Neural cell (in vitro differentiated cells): ENCODE data around the gene SPTLC2. TPM values are rescaled to one million over a fixed set of nuclear protein-coding genes. Genes with fewer than 3 reads are reported as not detected.

Source experiments
- H2AFZ ChIP-seq: fragments of 200-600, 300-800 bp; sonication (generic), shearing (Covaris generic); 2 replicates; pipeline ENCODE4 v1.6.0; 2014; ENCODE audit warnings: low read depth, mild to moderate bottlenecking, antibody characterized with exemption, low read length, moderate library complexity
- H3F3A ChIP-seq: fragments of 200-600 bp; shearing (Covaris generic); 2 replicates; pipeline ENCODE4 v1.6.1; 2016; ENCODE audit warnings: mild to moderate bottlenecking, moderate library complexity, mixed read lengths, antibody characterized with exemption, low read length; ENCODE audit not compliant: insufficient read depth, poor library complexity, severe bottlenecking
- H3K27ac ChIP-seq: fragments of 200-600, 300-800 bp; sonication (generic), shearing (Covaris generic); 2 replicates; pipeline ENCODE4 v1.5.1; 2014; ENCODE audit warnings: mild to moderate bottlenecking, low read length, moderate library complexity
- H3K27me3 ChIP-seq: fragments of 300-800, 200-600 bp; sonication (generic), shearing (Covaris generic); 2 replicates; pipeline ENCODE4 v1.6.0; 2014; ENCODE audit warnings: mild to moderate bottlenecking, low read depth, low read length, moderate library complexity; ENCODE audit not compliant: insufficient read depth
- H3K36me3 ChIP-seq: fragments of 300-800, 200-600 bp; sonication (generic), shearing (Covaris generic); 2 replicates; pipeline ENCODE4 v1.5.1; 2014; ENCODE audit warnings: mild to moderate bottlenecking, antibody characterized with exemption, low read length, moderate library complexity; ENCODE audit not compliant: insufficient read depth
- H3K4me2 ChIP-seq: fragments of 300-800, 200-600 bp; sonication (generic), shearing (Covaris generic); 2 replicates; pipeline ENCODE4 v1.6.0; 2014; ENCODE audit warnings: mild to moderate bottlenecking, low read length
- H3K4me3 ChIP-seq: fragments of 300-800, 200-600 bp; sonication (generic), shearing (Covaris generic); 2 replicates; pipeline ENCODE4 v1.5.1; 2014; ENCODE audit warnings: mild to moderate bottlenecking, low read length, moderate library complexity
- H3K79me2 ChIP-seq: fragments of 200-600 bp; shearing (Covaris generic); replicated peaks from 2 replicates; pipeline ENCODE4 v1.6.0; 2014; ENCODE audit warnings: mild to moderate bottlenecking, low read length, moderate library complexity; ENCODE audit not compliant: insufficient read depth
- H3K9ac ChIP-seq: fragments of 300-800, 200-600 bp; sonication (generic), shearing (Covaris generic); 2 replicates; pipeline ENCODE4 v1.6.1; 2016; ENCODE audit warnings: mild to moderate bottlenecking, low read length, mixed read lengths
- H3K9me2 ChIP-seq: fragments of 200-600 bp; shearing (Covaris generic); 2 replicates; pipeline ENCODE4 v1.6.1; 2016; ENCODE audit warnings: mild to moderate bottlenecking, low read length, mixed read lengths; ENCODE audit not compliant: insufficient read depth
- H3K9me3 ChIP-seq: fragments of 200-600, 300-800 bp; sonication (generic), shearing (Covaris generic); 2 replicates; pipeline ENCODE4 v1.6.1; 2016; ENCODE audit warnings: mild to moderate bottlenecking, mixed run types, low read length, moderate library complexity, mixed read lengths
- H4K20me1 ChIP-seq: fragments of 200-600 bp; shearing (Covaris generic); 2 replicates; pipeline ENCODE4 v1.6.1; 2016; ENCODE audit warnings: mild to moderate bottlenecking, mixed run types; ENCODE audit not compliant: insufficient read depth
- EP300 ChIP-seq: fragments of 450-650 bp; conservative IDR thresholded peaks from 2 replicates; pipeline ENCODE4 v1.6.1; 2014; ENCODE audit warnings: antibody characterized with exemption, mild to moderate bottlenecking, moderate library complexity; ENCODE audit not compliant: poor library complexity, severe bottlenecking
- EZH2 ChIP-seq: fragments of 200-600, 300-800 bp; shearing (Covaris generic), sonication (generic); IDR thresholded peaks from 2 replicates; pipeline ENCODE4 v1.6.1; 2014; ENCODE audit warnings: antibody characterized with exemption, low read length, borderline replicate concordance, mild to moderate bottlenecking; ENCODE audit not compliant: insufficient read depth, poor library complexity, severe bottlenecking
- POLR2AphosphoS5 ChIP-seq: IDR thresholded peaks from 2 replicates; pipeline ENCODE4 v1.6.1; 2012
- RAD21 ChIP-seq: fragments of 450-650 bp; conservative IDR thresholded peaks from 2 replicates; pipeline ENCODE4 v1.6.1; 2014; ENCODE audit warnings: antibody characterized with exemption, mild to moderate bottlenecking, moderate library complexity
- SMC3 ChIP-seq: fragments of 450-650 bp; conservative IDR thresholded peaks from 2 replicates; pipeline ENCODE4 v1.6.1; 2014; ENCODE audit warnings: antibody characterized with exemption, mild to moderate bottlenecking, moderate library complexity; ENCODE audit not compliant: poor library complexity
- polyA plus RNA-seq: library from polyadenylated mRNA; depleted of rRNA; stranded (reverse); fragments of >200 nt; gene quantifications from 2 replicates; pipeline ENCODE4 v1.2.3, GENCODE V29; 2014
- TF ChIP-seq, protein P1 (sequence below): fragments of 450-650 bp; IDR thresholded peaks from 2 replicates; pipeline ENCODE4 v1.5.1; 2014; ENCODE audit warnings: antibody characterized with exemption, mild to moderate bottlenecking, moderate library complexity; ENCODE audit not compliant: poor library complexity, severe bottlenecking
- TF ChIP-seq, protein P2 (sequence below): IDR thresholded peaks from 2 replicates; pipeline ENCODE4 v1.6.1; 2012; ENCODE audit warnings: borderline replicate concordance

Gene SPTLC2
- polyA plus RNA-seq, 1 donor from 2014 or later: 15.1 TPM

DNA sequence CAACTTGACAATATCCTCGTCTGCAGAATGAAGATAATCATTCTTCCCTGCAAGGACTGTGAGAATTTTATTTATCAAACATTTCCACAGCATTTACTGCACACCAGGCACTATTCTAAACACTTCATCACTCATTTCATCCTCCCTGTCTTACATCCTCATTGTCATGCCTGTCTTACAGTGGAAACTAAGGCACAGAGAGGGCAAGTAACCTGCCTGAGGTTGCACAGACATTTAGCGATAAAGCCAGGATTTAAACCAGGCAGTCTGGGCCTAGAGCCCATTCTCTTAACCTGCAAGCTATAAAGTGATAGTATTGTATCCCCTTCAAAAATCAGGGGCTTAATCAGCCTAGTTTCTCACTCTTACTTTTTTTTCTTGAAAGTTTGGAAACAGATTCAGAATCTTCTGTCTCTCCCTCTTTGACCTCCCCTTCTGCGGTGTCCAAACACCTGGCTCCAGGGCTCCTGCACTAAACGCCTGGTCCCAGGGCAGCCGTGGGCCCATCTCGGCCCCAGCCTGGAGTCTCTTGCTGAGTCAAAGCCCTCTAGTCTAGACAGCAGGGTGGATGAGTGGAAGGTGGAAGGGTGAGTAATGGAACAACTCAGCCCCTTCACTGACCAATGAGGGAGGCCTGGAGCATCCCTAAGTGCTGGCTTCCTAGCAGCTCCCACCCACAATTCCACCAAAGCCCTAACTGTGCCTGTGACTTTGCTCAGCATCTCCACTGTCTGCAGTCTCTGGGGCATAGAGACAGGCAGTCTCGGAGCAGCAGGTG, 130.3 kb downstream of the SPTLC2 start:
- Histone ChIP-seq H3K36me3 (no peaks in the 10 kb centered on the region), H3K9me2 (no peaks in the 10 kb centered on the region), H3K9me3 (no peaks in the 10 kb centered on the region), H3K79me2 (no peaks in the 10 kb centered on the region), H3F3A (no peaks in the 10 kb centered on the region), H3K4me3 (no peak overlapping the region), H3K9ac (no peak overlapping the region), H4K20me1 (no peaks in the 10 kb centered on the region), H2AFZ (no peak overlapping the region), H3K4me2 (no peak overlapping the region), H3K27ac (no peak overlapping the region), H3K27me3 (no peaks in the 10 kb centered on the region)
- TF ChIP-seq, protein P1, sequence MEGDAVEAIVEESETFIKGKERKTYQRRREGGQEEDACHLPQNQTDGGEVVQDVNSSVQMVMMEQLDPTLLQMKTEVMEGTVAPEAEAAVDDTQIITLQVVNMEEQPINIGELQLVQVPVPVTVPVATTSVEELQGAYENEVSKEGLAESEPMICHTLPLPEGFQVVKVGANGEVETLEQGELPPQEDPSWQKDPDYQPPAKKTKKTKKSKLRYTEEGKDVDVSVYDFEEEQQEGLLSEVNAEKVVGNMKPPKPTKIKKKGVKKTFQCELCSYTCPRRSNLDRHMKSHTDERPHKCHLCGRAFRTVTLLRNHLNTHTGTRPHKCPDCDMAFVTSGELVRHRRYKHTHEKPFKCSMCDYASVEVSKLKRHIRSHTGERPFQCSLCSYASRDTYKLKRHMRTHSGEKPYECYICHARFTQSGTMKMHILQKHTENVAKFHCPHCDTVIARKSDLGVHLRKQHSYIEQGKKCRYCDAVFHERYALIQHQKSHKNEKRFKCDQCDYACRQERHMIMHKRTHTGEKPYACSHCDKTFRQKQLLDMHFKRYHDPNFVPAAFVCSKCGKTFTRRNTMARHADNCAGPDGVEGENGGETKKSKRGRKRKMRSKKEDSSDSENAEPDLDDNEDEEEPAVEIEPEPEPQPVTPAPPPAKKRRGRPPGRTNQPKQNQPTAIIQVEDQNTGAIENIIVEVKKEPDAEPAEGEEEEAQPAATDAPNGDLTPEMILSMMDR: no peak

DNA sequence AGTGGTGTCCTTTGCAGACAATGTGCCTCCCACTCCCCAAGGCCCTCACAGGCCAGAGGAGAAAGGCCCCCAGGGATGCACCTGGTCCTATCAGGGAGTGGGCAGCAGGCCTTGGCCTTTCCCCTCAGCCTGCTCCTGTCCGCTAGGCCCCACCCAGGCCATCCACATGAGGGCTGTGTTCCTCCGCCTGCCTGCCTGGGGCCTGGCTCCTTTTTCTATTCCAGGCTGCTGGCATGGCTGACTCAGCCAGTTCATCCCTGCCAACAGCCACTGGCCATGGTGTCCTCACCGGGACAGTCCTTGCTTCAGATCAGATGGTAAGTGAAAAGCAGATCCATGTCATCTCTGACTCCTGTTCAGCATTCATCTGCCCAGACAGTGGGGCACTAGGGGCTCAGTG, 131.2 kb downstream of the SPTLC2 start:
- Histone ChIP-seq H3K27ac (no peak overlapping the region), H3F3A (no peaks in the 10 kb centered on the region), H3K4me3 (no peak overlapping the region), H3K36me3 (no peaks in the 10 kb centered on the region), H3K79me2 (no peaks in the 10 kb centered on the region), H3K27me3 (no peaks in the 10 kb centered on the region), H2AFZ (no peak overlapping the region), H4K20me1 (no peaks in the 10 kb centered on the region), H3K9ac (no peak overlapping the region), H3K9me3 (no peaks in the 10 kb centered on the region), H3K4me2 (no peak overlapping the region), H3K9me2 (no peaks in the 10 kb centered on the region)
- no peak for TF ChIP-seq EZH2
- no peak for TF ChIP-seq POLR2AphosphoS5
- TF ChIP-seq, protein P1: no peak
- TF ChIP-seq RAD21: no peak
- TF ChIP-seq SMC3: no peak
- TF ChIP-seq EP300: no peak

DNA sequence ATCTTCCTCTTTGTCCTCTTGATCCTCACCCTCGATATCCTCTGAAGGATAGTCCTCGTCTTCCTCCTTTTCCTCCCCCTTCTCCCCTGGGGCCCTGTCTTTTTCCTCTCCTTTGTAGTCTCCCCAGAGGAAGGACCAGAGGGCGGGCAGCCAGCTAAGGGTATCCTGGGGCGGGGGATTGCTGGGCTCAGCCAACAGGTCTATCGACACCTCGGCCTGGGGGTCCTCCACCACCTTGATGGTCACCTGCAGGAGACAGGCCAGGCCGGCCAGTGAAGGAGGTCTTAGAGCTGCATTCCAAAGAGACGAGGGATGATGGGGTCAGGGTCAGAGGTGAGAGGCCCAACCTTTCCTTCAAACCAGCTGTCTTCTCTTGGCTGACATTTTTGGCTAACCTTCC, 134.0 kb downstream of the SPTLC2 start:
- Histone ChIP-seq H3K4me3 (no peak overlapping the region), H4K20me1 (no peaks in the 10 kb centered on the region), H3K79me2 (no peaks in the 10 kb centered on the region), H3K36me3 (no peaks in the 10 kb centered on the region), H3K9ac (no peak overlapping the region), H3K9me3 (no peaks in the 10 kb centered on the region), H3K9me2 (no peaks in the 10 kb centered on the region), H3K4me2 (no peak overlapping the region), H3K27me3 (no peaks in the 10 kb centered on the region), H2AFZ (no peak overlapping the region), H3F3A (no peaks in the 10 kb centered on the region), H3K27ac (no peak overlapping the region)
- TF ChIP-seq, protein P2, sequence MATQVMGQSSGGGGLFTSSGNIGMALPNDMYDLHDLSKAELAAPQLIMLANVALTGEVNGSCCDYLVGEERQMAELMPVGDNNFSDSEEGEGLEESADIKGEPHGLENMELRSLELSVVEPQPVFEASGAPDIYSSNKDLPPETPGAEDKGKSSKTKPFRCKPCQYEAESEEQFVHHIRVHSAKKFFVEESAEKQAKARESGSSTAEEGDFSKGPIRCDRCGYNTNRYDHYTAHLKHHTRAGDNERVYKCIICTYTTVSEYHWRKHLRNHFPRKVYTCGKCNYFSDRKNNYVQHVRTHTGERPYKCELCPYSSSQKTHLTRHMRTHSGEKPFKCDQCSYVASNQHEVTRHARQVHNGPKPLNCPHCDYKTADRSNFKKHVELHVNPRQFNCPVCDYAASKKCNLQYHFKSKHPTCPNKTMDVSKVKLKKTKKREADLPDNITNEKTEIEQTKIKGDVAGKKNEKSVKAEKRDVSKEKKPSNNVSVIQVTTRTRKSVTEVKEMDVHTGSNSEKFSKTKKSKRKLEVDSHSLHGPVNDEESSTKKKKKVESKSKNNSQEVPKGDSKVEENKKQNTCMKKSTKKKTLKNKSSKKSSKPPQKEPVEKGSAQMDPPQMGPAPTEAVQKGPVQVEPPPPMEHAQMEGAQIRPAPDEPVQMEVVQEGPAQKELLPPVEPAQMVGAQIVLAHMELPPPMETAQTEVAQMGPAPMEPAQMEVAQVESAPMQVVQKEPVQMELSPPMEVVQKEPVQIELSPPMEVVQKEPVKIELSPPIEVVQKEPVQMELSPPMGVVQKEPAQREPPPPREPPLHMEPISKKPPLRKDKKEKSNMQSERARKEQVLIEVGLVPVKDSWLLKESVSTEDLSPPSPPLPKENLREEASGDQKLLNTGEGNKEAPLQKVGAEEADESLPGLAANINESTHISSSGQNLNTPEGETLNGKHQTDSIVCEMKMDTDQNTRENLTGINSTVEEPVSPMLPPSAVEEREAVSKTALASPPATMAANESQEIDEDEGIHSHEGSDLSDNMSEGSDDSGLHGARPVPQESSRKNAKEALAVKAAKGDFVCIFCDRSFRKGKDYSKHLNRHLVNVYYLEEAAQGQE: no peak
- TF ChIP-seq RAD21: no peak
- no peak for TF ChIP-seq EZH2
